Stimulated activated CD8-positive, alpha-beta memory T cell treated with anti-CD3 and anti-CD28 coated beads, Interleukin-12 subunit alpha, Interleukin-12 subunit beta, amount 100 ng/mL, for 1 hour (primary cell): Measurements from ENCODE around the gene TFG.
A peak's percentile ranks its signal among the peaks of the same experiment; 100 is the strongest.
"Not testable (repeated sequence)": the region's sequence is repeated elsewhere in the genome, so short reads cannot be mapped to it uniquely, and the experiment has no call there.

Experiments
- DNase-seq: peaks from one replicate; pipeline ENCODE4 v3.0.0-alpha.2; 2020; ENCODE audit warnings: low read depth

Gene TFG

GRCh38 chr3:100708989-100709841 is at the start of gene TFG:
TFG (plus strand) TSS chr3:100709494; CDS start chr3:100713686, 4,192 bp downstream.
- peak; percentile 97 for DNase-seq

GRCh38 chr3:100661294-100661693 is 48.0 kb upstream of the TFG start:
- not testable (repeated sequence) for DNase-seq

DNA sequence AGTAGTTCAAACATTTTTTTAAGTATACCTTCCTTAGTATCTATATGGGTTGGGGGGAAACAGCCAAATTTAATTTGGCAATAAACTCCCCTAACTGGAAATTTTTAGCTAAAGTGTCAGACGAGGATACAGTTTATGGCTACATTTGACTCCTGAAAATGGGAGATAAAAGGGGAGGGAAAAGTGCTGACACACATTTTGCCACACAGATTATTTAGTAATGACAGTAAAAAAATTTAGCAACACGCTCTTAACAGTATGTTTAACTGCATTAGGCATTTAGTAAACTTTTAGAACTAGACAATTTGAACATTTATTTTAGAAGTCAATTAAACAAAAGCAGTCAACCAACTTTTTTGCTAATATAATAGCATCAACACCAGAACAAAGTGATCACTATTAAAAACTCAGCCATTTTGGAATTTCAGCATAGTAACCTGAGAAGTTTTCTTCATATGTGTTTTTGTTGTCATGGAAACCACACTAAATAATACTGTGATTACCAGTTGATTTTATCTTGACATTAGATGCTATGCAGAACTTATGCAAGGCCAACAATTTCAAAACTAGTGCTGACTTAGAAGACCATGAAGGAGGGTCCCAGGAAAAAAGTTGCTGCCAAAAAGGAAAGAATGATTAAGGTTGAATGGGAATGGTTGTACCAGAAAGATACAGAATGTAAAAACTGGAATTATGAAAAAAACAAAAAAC is 47.0 kb upstream of the TFG start:
- DNase-seq = no peak

- peak; percentile 18 for DNase-seq
Observed at GRCh38 chr3:100665230-100665629, 44.1 kb upstream of the TFG start.

DNA sequence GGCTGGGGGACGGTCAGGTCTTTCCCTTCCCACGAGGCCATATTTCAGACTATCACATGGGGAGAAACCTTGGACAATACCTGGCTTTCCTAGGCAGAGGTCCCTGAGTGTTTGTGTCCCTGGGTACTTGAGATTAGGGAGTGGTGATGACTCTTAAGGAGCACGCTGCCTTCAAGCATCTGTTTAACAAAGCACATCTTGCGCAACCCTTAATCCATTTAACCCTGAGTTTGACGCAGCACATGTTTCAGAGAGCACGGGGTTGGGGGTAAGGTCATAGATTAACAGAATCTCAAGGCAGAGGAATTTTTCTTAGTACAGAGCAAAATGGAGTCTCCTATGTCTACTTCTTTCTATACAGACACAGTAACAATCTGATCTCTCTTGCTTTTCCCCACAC is 42.6 kb upstream of the TFG start:
- DNase-seq = not testable (repeated sequence)

GRCh38 chr3:100667316-100667715 is 42.0 kb upstream of the TFG start:
- DNase-seq = not testable (repeated sequence)

- DNase-seq = not testable (repeated sequence)
Observed at GRCh38 chr3:100670995-100671394, 38.3 kb upstream of the TFG start.

DNA sequence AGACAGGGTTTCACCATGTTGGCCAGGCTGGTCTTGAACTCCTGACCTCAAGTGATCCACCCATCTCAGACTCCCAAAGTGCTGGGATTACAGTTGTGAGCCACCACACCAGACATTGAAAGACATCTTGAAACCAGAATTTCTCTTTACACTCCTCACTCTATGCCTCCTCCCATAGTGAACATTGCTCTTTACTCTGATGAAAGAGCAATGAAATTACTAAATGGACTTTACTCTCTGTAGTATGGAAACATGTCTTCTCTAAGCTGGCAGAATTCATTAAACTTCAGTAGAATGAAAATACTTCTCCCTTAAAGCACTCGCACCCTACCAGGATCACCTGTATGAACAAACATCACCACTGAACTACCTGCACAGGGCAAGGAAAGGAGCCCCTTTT is 27.8 kb upstream of the TFG start:
- DNase-seq = no peak

DNA sequence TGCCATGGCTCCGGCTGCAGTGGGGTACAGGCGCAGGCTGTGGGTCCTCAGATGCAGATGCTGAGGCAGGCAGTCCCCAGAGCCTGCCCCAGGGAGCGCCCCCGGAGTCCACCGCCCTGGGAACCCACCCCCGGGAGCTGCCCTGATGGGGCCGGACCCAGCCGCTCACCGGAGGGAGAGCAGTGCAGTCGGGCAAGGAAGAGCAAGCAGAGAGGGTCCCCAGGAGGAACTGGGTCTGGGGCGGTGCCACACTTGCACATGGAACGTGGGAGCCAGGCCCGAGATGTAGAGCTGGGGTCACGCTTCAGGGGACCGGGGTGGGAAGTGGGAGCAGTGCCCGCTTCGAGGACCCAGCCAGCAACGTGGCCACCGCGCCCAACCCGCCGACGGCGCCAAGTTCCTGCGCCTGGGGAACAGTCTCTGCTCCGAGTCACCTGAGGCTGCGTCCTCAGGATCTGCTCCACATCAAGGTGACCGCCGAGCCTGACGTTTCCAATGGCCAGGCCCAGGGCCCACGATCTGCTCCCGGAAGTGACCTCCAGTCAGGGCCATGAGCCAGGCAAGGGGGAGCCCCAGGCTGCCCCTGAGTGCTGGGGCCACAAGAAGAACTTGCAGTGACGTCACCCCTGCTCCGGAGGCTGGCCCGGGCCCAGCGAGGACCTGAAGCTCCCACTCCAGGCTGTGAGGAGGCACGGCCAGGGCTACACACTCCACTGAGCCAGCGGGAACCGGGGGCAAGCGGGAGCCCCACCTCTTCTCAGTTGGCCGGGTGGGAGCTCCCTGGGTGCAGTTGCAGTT is 27.0 kb upstream of the TFG start:
- no peak for DNase-seq

DNA sequence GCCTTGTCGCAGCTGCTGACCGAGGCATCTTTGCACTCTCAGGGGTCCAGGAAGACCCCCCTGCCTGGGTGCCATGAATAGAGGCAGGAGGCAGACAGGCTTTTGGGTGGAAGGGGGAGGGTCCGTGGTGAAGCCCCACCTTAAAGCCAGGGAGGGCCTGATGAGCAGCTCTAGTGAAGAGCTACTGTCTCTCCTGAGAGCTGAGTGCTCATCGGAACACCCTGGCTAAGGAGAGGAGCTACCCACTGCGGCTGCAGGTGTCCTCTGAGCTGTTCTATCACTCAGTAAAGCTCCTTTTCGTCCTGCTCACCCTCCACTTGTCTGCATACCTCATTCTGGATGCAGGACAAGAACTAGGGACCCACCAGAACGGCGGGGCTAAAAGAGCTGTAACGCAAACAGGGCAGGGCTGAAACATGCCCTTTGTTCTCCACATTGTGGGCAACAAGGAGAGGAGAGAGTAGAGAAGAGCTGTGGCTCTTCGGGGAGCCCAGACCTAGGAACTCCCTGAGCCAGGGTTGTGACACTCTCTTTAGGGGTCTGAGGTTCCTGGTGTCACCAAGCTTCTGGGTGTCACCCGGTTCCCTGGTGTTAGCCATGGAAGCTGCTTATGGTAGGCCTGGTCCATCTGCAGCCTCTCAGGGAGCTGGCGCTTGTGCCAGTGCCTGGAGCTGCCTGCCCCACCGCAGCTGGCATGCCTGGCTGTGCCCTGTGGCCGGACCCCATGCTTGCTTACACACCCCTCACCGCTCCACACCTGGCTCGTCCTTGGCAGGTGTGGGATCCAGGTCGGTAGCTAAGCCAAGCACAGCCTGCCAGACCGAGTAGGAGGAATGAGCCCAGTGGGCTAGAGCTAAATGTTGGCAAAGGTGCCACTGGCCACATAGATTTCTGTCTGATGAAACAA is 26.2 kb upstream of the TFG start:
- DNase-seq = no peak

DNA sequence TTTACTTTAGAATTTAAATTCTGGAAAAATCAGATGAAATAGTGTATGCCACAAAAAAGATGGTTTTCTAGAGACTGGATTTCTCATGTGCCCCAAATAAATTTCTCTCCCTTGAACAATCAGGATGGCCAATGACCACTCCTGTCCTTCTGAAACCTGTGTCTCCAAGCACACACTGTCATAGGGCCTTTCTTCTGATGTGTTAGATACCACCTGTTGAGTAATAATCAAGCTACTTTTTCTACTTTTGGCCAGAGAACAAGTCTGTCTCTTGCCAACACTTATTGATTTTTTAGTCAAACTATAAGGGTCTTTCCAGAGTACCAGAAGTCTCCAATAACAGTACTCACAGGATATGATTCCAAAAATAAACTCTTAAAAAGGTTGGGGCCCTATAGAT is 16.1 kb upstream of the TFG start:
- no peak for DNase-seq

DNA sequence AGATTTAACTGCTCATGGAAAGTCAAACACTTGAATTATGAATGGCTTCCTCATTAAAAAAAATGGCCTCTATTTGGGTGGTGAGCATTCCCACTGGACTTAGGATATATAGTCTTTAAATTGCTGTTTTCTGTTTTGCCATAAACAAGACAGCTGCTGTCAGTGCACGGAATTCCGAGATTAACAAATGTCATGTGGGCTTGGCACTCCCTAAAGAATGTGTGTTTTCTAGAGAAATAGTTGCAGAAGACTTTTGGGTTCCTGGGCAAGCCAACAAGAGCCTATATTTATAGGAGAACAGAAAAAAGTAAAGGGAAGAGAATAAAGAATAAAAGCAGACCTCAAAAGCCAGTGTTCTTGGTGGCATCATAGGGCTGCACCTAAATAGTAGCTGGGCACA is 13.6 kb upstream of the TFG start:
- no peak for DNase-seq

DNA sequence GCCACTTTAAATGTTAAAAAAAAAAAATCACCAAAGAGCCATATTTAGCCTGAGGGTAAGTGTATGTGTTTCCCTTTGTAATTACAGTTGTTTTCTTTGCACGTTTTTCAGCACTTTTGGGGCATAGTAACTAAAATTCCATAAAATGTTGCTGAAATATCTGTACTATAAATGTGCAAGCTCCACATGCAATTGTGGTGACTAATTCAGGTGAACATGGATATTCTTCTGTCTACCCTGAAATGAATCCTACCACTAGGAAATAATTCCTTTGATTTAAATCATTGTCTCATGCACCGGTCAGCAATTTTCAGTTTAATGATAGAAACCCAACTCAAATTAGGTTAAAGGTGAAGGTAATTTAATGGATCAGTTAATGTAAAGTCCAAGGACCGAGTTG is 13.1 kb upstream of the TFG start:
- DNase-seq = no peak

DNA sequence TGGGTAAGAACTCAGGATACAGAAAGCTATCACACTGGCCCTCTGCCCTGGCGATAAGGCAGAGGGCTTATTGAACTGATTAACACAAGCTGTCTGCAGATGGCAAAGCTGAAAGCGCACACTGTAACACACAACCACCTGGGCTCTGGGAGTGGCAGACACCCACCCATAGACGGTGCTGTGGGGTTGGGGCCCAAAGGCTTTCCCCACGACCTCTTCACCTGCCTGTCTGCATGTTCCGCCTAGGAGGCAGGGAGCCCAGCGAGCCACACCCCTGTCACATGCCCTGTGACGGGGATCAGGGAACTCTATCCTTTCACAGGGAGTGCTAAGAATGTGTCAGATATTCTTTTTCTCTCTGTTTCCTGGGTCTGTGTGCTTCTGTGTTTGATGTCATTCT is 12.1 kb upstream of the TFG start:
- DNase-seq = no peak

GRCh38 chr3:100697723-100698285 is 11.5 kb upstream of the TFG start:
- no peak for DNase-seq

DNA sequence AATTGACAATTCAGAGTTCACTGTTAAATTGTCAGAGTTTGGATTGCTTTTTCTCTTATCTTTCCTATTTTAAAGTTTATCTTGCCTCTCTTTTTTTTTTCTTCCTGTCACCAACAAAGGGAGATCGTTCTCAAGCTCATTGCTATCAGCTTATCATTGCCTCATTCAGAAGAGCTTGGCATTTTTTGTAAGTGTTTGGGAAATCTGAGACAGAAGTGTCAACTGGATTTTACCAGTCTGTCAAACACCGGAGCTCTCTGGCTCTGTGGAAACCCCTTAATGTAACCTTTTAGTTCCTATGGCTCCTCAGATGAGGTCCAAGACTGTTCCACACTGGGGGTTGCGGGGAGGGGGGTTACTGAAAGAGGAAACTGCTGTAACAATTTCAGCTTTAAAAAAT is 10.6 kb upstream of the TFG start:
- no peak for DNase-seq

DNA sequence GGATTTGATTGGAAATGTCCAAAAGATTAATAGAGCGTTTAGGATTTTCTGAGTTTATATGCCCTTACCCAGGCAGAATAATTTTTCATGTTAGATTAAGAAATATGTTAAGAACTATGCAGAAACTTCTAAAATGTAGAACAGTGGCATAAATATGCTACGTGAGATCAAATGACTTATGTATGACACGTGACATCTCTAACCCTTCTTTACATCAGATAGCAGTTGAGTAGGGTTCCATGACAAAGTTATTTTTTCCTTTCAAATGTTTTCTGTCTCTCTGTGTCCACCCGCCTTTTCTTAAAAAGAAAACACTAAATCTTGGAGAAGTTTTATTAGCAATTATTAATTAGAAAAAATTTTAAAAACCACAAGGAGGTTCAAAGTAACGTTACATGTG is 8.6 kb upstream of the TFG start:
- no peak for DNase-seq

GRCh38 chr3:100702082-100702979 is 7.0 kb upstream of the TFG start:
- no peak for DNase-seq

DNA sequence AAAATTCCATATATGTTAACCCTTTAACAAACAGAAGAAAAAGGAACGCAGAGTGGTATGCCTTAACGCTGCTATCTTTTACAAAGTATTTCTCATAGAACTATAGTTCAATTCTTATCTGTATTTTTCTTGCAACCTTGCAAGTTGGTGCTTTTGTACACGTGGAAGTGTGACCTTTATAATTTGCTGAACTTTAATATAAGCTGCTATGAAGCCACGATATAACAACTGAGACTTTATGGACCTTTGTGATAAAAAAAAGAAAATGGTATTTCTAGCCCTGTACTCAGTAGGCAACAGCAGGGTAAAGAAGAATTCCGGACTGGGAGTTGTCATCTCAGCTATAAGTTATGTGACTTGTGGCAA is 6.3 kb upstream of the TFG start:
- DNase-seq = no peak

GRCh38 chr3:100703865-100704264 is 5.4 kb upstream of the TFG start:
- no peak for DNase-seq
